Panc1 (cell line): ENCODE results near the gene NPHP1.

ENCODE experiments used
- CTCF ChIP-seq: fragments of 450-650 bp; IDR thresholded peaks from 2 replicates; pipeline ENCODE4 v1.5.1; 2017; ENCODE audit warnings: mild to moderate bottlenecking
- POLR2AphosphoS5 ChIP-seq: IDR thresholded peaks from 2 replicates; pipeline ENCODE4 v1.6.1; 2012; ENCODE audit warnings: mild to moderate bottlenecking, low read depth, low read length, moderate library complexity
- REST ChIP-seq, 2 experiments: IDR thresholded peaks; 2 replicates each; pipeline ENCODE4 v1.6.1; 2011 to 2012; ENCODE audit warnings: low read depth in 2 of 2, control low read depth in 1 of 2, low read length in 1 of 2, mild to moderate bottlenecking in 1 of 2, moderate library complexity in 1 of 2; ENCODE audit not compliant: insufficient read depth in 1 of 2
- SIN3A ChIP-seq: IDR thresholded peaks from 2 replicates; pipeline ENCODE4 v1.6.1; 2012; ENCODE audit warnings: low read depth, mild to moderate bottlenecking, low read length, moderate library complexity, borderline replicate concordance; ENCODE audit not compliant: insufficient read depth
- TCF7L2 ChIP-seq: IDR thresholded peaks from 2 replicates; pipeline ENCODE4 v1.6.1; 2011; ENCODE audit warnings: mild to moderate bottlenecking, low read depth, low read length, inconsistent platforms

GRCh38 chr2:110130757-110131156, 74.1 kb downstream of the NPHP1 start:
- TF ChIP-seq CTCF (no peak), TCF7L2 (no peak), SIN3A (no peak), REST (IDR thresholded peaks at IDR 0.05; ENCODE audit: insufficient read depth in 1 of 2, low read depth in 2 of 2, low read length in 1 of 2) (no peak), POLR2AphosphoS5 (no peak)
